Measurements from ENCODE around the gene PAXX.

PAXX gene

GRCh38 chr9:136992819-136993369 lies 672 bp downstream of the PAXX start:
- no peak for TF ChIP-seq CTCF (IDR thresholded peaks at IDR 0.05)

GRCh38 chr9:136994180-136994887 lies 2.1 kb downstream of the PAXX start:
- no peak for TF ChIP-seq CTCF (IDR thresholded peaks at IDR 0.05)

DNA sequence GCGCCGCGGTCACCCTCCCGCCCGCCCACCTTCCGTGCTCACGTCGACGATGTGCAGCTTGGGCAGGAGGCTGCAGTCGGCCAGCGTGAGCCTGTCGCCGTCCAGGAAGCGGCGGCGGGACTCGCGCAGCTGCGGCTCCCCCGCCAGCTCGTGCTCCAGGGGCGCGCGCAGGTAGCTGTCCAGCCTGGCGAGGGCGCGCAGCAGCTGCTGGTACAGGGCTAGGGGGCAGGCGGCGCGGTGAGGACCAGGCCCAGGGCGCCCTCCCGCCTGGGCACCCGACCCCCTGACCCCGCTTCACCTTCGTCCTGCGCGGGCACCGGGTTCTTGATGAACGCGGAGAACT lies 2.6 kb downstream of the PAXX start:
- TF ChIP-seq CTCF (IDR thresholded peaks at IDR 0.05): no peak

DNA sequence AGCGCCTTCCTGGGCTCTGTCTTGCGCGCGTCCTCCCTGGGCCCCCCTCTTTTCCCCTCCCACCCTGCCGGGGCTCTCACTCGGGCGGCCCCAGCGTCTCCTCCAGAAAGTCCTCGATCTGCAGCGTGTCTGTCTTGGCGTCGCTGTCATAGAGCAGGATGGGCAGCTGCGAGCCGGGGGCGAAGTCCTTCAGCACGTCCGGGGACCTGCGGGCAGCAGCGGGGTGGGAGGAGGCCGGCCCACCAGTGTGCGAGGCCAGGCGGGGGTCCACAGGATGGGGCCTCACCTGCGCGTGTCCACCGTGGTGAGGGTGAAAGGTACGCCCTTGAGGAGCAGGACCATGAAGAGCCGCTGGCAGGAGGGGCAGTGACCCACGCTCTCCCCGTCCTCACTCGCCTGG lies 3.1 kb downstream of the PAXX start:
- TF ChIP-seq CTCF (IDR thresholded peaks at IDR 0.05): no peak

DNA sequence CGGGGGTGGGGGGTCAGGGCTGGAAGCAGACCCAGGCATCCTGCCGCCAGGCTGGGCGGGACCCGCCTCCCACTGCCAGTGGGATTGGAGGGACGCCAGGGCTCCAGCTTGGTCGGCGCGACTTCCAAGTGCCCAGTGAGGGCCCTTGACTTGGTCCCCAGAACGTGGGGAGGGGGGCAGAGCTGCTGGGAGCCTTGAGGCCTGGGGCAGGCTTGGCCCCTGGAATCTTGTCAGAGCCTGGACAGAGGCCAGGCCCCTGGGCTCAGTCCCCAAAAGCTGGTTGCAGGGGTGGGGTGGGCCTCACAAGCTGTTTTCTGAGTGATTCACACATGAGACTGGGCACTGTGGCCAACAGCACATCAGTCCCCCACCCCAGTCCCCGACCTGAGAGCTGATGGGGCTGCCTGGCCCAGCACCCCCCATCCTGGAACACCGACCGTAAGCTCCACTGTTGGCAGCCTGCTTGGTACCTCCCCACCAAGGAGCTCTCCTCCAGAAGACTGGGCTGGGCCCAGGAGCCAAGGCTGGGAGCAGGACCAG lies 3.6 kb downstream of the PAXX start:
- no peak for TF ChIP-seq CTCF (IDR thresholded peaks at IDR 0.05)

GRCh38 chr9:136996361-136997292 lies 4.4 kb downstream of the PAXX start, which contains the start of gene CLIC3:
TSS of gene CLIC3 (minus strand) at chr9:136996568. CDS start at chr9:136996543, 25 bp downstream.
- no peak for TF ChIP-seq CTCF (IDR thresholded peaks at IDR 0.05)

- no peak for TF ChIP-seq CTCF (IDR thresholded peaks at IDR 0.05)
Observed at GRCh38 chr9:136997371-136997770, 5.1 kb downstream of the PAXX start.
